KMS-11 (cell line): ENCODE measurements around the gene PSMD8.

Experiments
- H2AFZ ChIP-seq: fragments of 200-600 bp; sonication (generic); 2 replicates; pipeline ENCODE4 v1.6.1; 2016; ENCODE audit warnings: antibody characterized with exemption, mixed run types, low read depth
- H3K27ac ChIP-seq: fragments of 200-600 bp; sonication (generic); 2 replicates; pipeline ENCODE4 v1.6.1; 2016; ENCODE audit warnings: mild to moderate bottlenecking, mixed run types
- H3K27me3 ChIP-seq: fragments of 200-600 bp; sonication (generic); 2 replicates; pipeline ENCODE4 v1.6.1; 2017; ENCODE audit warnings: mild to moderate bottlenecking, low read depth, mixed run types, moderate library complexity; ENCODE audit not compliant: insufficient read depth
- H3K36me3 ChIP-seq: fragments of 200-600 bp; sonication (generic); 2 replicates; pipeline ENCODE4 v1.6.1; 2017; ENCODE audit warnings: mild to moderate bottlenecking, mixed run types; ENCODE audit not compliant: insufficient read depth
- H3K4me1 ChIP-seq: fragments of 200-600 bp; sonication (generic); 2 replicates; pipeline ENCODE4 v1.6.1; 2016; ENCODE audit warnings: mild to moderate bottlenecking, low read depth, mixed run types; ENCODE audit not compliant: poor library complexity, severe bottlenecking
- H3K4me2 ChIP-seq: fragments of 200-600 bp; sonication (generic); 2 replicates; pipeline ENCODE4 v1.7.0; 2016; ENCODE audit warnings: mild to moderate bottlenecking, mixed run types
- H3K4me3 ChIP-seq: fragments of 200-600 bp; sonication (generic); IDR thresholded peaks from 2 replicates; pipeline ENCODE4 v1.6.1; 2017; ENCODE audit warnings: low read depth, low read length, mixed read lengths; ENCODE audit not compliant: insufficient read depth
- H3K79me2 ChIP-seq: fragments of 200-600 bp; sonication (generic); 2 replicates; pipeline ENCODE4 v1.6.1; 2016; ENCODE audit warnings: low read depth, mixed run types; ENCODE audit not compliant: insufficient read depth
- H3K9ac ChIP-seq: fragments of 200-600 bp; sonication (generic); 2 replicates; pipeline ENCODE4 v1.6.1; 2016; ENCODE audit warnings: mild to moderate bottlenecking, mixed run types
- H4K20me1 ChIP-seq: fragments of 200-600 bp; sonication (generic); 2 replicates; pipeline ENCODE4 v1.6.1; 2016; ENCODE audit warnings: mild to moderate bottlenecking, mixed run types; ENCODE audit not compliant: insufficient read depth
- TF ChIP-seq, protein P1 (sequence below): fragments of 200-600 bp; sonication (generic); conservative IDR thresholded peaks from 2 replicates; pipeline ENCODE4 v1.6.1; 2017; ENCODE audit warnings: low read depth, mild to moderate bottlenecking, antibody characterized with exemption, low read length, moderate library complexity, mixed read lengths

PSMD8 gene

DNA sequence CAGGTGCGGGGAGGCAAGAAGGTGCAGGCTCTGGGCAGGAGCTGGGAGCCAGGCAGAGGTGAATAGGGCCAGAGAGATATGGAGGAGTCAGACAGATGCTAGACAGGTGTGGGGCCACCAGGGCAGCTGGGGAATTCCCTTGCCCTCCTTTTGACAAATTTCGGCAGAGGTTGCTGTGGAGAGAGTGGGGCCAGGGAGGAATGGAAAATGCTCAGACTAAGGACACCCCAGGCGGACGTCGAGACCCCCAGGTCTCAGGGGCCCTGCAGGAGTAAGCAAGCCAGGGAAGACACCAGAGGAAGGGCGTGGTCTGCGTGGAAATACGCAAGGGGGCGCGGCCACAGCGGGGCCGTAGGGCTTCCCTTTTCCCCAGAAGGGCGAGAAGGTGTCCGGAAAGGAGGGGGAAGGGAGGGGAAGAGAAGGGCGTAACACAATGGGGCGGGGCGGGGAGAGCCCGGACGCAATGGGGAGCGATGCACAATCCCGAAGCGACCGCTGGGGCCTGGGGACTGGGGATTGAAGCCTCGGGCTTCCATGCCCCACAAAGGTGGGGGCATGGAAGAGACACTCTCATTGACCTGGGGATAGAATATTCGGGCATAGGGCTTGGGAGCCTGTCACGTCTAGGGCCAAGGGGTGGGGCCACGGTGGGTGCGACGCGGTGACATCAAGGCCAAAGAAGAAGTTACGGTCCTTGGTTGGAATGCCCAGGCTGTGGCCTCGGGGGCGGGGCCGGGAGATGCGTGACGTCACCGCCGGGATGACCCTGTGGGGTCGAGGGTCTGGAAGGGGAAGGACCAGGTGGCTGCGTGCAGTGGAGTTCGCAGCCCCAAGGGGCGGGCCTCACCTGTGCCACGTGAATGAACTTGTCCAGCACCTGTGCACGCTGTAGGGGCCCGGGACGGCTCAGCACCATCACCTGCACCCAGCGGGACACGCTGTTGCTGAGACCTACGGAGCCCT is 43.5 kb downstream of the PSMD8 start:
- Histone ChIP-seq H3K79me2 (no peaks in the 10 kb centered on the region), H3K4me1 (peaks cover 4% of the 10 kb centered on the region), H3K4me2 (peak overlapping the region; percentile 3; the same call in 1 of the 2 replicates), H3K27ac (no peak overlapping the region), H3K4me3 (no peak overlapping the region), H3K9ac (no peak overlapping the region), H2AFZ (peak overlapping the region; percentile 27; the same call in 1 of the 2 replicates), H4K20me1 (no peaks in the 10 kb centered on the region), H3K27me3 (peaks cover 26% of the 10 kb centered on the region; the same call in 1 of the 2 replicates), H3K36me3 (no peaks in the 10 kb centered on the region)
- TF ChIP-seq, protein P1, sequence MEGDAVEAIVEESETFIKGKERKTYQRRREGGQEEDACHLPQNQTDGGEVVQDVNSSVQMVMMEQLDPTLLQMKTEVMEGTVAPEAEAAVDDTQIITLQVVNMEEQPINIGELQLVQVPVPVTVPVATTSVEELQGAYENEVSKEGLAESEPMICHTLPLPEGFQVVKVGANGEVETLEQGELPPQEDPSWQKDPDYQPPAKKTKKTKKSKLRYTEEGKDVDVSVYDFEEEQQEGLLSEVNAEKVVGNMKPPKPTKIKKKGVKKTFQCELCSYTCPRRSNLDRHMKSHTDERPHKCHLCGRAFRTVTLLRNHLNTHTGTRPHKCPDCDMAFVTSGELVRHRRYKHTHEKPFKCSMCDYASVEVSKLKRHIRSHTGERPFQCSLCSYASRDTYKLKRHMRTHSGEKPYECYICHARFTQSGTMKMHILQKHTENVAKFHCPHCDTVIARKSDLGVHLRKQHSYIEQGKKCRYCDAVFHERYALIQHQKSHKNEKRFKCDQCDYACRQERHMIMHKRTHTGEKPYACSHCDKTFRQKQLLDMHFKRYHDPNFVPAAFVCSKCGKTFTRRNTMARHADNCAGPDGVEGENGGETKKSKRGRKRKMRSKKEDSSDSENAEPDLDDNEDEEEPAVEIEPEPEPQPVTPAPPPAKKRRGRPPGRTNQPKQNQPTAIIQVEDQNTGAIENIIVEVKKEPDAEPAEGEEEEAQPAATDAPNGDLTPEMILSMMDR: no peak

DNA sequence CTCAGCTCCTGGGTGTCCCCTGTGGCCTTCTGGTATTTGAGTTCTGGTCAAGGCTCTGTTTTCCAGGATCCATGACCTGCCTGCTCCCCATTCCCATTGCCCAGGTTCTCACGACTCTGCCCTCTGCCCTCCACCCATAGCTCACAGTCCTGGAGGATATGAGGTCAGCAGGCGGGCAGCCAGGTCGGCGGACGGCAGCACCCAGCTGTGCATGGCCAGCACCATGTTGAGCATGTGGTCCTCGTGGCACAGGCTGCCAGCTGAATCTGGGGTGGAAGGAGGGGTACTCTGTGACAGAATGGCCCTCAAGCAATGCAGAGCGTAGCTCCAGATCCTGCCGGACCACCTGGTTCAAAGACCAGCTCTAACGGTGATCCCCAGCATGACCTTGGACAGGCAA is 46.6 kb downstream of the PSMD8 start:
- H3K27ac ChIP-seq: no peak overlapping the region
- H3K4me3 ChIP-seq: no peak overlapping the region
- no peaks in the 10 kb centered on the region for H3K36me3 ChIP-seq
- no peaks in the 10 kb centered on the region for H3K79me2 ChIP-seq
- H4K20me1 ChIP-seq: no peaks in the 10 kb centered on the region
- no peak overlapping the region for H3K4me2 ChIP-seq
- H3K9ac ChIP-seq: no peak overlapping the region
- TF ChIP-seq, protein P1: no peak
- peaks cover 18% of the 10 kb centered on the region; the same call in 1 of the 2 replicates for H3K27me3 ChIP-seq
- peaks cover 4% of the 10 kb centered on the region for H3K4me1 ChIP-seq
- no peak overlapping the region for H2AFZ ChIP-seq

DNA sequence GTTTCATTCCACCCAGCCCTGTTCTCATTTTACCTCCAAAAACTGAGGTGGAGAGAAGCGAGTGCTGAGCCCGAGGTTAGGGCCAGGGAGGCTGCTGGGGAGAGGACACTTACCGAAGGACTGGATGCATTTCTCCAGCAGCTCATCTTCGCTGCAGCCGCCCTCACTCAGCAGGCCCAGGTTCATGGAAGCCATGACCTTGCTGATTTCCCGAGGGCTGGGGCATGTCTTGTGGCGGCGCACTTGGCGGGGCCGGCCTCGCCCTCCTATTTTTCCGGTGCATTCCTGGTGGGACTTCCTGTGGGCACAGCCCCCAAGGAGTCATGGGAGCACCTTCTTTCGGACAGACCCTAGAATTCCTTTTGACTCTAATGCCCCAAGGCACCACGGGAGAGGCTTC is 47.5 kb downstream of the PSMD8 start:
- H3K27me3 ChIP-seq: peaks cover 18% of the 10 kb centered on the region; the same call in 1 of the 2 replicates
- peaks cover 4% of the 10 kb centered on the region for H3K4me1 ChIP-seq
- TF ChIP-seq, protein P1: no peak

DNA sequence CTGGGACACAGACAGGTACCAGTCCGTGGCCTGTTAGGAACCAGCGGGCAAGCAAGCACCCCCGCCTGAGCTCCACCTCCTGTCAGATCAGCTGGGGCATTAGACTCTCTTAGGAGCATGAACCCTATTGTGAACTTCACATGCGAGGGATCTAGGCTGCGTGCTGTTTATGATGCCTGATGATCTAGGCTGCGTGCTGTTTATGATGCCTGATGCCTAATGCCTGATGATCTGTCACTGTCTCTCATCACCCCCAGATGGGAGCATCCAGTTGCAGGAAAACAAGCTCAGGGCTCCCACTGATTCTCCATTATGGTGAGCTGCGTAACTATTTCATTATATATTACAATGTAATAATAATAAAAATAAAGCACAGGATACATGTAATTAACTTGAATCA is 48.1 kb downstream of the PSMD8 start:
- H2AFZ ChIP-seq: no peak overlapping the region
- H3K27me3 ChIP-seq: peaks cover 19% of the 10 kb centered on the region; the same call in 1 of the 2 replicates
- H3K79me2 ChIP-seq: no peaks in the 10 kb centered on the region
- no peaks in the 10 kb centered on the region for H4K20me1 ChIP-seq
- no peak overlapping the region for H3K9ac ChIP-seq
- H3K4me2 ChIP-seq: no peak overlapping the region
- no peak overlapping the region for H3K27ac ChIP-seq
- H3K4me3 ChIP-seq: no peak overlapping the region
- peaks cover 6% of the 10 kb centered on the region for H3K4me1 ChIP-seq
- no peaks in the 10 kb centered on the region for H3K36me3 ChIP-seq
- TF ChIP-seq, protein P1: no peak

More for the DNA sequence above, 47.5 kb downstream of the PSMD8 start:
- H4K20me1 ChIP-seq: no peaks in the 10 kb centered on the region
- no peak overlapping the region for H3K4me2 ChIP-seq
- H3K79me2 ChIP-seq: no peaks in the 10 kb centered on the region
- no peak overlapping the region for H2AFZ ChIP-seq
- no peak overlapping the region for H3K27ac ChIP-seq
- no peak overlapping the region for H3K9ac ChIP-seq
- H3K36me3 ChIP-seq: no peaks in the 10 kb centered on the region
- no peak overlapping the region for H3K4me3 ChIP-seq
